Stimulated activated CD4-positive, alpha-beta T cell treated with anti-CD3 and anti-CD28 coated beads, Interleukin-15, amount 100 ng/mL, for 1 hour (primary cell): ENCODE measurements around the gene LAMA3.
"Not testable (repeated sequence)": the region's sequence is repeated elsewhere in the genome, so short reads cannot be mapped to it uniquely, and the experiment has no call there.

ENCODE experiments used
- DNase-seq, 2 donors: peaks; one replicate each; pipeline ENCODE4 v3.0.0-alpha.2; 2020; ENCODE audit warnings: low read depth in 1 of 2, low spot score in 1 of 2

LAMA3 gene

DNA sequence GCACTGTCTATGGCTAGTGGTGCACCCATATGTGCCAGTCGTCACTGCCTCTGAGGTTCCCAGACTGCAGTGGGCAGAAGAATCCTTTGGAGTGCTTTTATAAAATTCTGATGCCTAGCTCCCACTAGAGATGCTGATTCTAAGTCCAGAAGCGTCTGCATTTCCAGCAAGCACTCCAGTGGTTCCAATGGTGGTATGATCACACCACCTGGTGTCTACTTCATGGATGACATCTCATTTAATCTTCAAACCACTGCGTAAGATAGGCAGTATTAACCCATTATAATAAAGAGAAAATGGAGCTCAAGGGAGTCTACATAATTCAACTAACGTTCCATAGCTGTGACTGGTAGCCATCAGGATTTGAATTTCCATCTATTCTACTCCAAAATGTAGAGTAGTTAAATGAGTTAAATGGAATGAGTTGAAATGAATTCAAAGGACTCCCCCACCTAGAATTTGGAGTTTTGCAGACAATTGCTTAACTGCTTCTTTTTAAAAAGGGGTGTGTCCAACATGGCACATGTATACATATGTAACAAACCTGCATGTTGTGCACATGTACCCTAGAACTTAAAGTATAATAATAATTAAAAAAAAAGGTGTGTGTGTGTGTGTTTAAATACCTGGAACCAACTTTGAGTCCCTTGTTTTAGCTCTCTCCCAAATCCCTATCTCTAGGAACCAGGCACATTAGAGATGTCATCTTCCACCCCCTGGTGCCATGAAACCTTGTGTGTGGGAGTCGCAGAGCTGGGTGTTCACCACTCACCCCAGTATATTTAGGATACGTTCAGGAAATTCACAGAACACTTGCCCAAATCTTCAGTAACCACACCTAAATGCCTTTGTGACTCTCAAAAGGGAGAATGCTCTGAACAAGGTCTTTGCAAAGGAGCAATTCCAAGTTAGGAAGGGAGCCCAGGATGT, 14.1 kb downstream of the LAMA3 start:
- no peak for DNase-seq

GRCh38 chr18:23703987-23704384, 14.7 kb downstream of the LAMA3 start:
- DNase-seq, result no peak

GRCh38 chr18:23704806-23705205, 15.6 kb downstream of the LAMA3 start:
- DNase-seq, result no peak

DNA sequence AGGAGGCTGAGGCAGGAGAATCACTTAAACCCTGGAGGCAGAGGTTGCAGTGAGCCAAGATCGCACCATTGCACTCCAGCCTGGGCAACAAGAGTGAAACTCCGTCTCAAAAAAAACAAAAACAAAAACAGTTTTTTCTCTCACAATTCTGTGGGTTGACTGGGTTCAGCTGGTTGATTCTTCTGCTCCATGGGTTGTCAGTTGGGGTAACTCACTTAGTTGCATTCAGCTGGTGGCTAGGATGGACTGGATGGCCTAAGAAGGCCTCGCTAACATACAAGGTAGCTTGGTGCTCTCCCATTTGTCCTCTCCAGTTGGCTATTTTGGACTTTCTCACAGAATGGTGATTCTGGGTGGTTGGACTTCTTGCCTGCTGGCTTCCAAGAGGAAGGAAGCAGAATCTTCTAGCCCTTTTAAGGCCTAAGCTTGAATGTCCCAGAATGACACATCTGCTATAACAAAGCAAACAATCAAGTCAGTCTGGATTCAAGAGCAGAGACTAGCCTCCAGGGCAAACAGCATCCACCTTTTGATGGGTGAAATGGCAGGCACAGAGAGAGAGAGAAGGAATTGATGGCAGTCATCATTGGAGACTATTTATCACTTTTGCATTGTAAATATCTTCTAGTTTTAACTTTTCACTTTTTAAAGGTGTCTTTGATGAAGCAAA, 17.9 kb downstream of the LAMA3 start:
- DNase-seq, result no peak

- DNase-seq, result no peak
These were observed 20.8 kb downstream of the LAMA3 start for GRCh38 chr18:23710068-23710527.

GRCh38 chr18:23710946-23711345, 21.7 kb downstream of the LAMA3 start:
- no peak for DNase-seq

DNA sequence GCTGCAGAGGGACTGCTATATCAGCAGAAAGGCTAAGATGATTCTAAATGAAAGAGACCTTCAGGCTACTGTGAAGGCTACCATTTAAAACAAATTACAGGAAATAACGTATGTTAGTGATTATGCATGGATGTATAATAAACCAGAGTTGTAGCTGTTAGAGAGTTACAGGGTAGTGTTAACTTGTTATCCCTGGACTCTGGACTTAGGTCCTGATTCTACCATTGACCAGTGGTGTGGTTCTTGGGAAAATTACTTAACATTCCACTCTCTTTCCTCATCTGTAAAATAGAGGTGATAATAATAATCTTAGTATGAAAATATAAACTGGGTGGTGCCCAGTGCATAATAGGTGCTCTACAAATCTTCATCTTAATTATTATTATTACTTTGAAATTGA, 22.2 kb downstream of the LAMA3 start:
- DNase-seq, result no peak

GRCh38 chr18:23712445-23712844, 23.2 kb downstream of the LAMA3 start:
- DNase-seq, result no peak

DNA sequence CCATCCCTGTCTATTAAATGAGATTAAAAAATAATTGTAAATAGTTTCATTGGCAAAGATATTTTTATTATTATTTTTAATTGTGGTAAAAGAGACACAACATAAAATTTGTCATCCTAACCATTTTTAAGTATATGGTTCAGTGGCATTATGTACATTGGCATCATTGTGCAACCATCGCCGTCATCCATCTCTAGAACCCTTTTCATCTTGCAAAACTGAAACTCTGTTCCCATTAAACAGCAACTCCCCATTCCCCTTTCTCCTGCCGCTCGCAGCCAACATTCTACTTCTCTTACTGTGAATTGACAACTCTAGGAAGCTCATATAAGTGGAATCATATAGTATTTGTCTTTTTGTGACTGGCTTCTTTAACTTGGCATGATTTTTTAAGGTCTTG, 25.3 kb downstream of the LAMA3 start:
- DNase-seq, result no peak

DNA sequence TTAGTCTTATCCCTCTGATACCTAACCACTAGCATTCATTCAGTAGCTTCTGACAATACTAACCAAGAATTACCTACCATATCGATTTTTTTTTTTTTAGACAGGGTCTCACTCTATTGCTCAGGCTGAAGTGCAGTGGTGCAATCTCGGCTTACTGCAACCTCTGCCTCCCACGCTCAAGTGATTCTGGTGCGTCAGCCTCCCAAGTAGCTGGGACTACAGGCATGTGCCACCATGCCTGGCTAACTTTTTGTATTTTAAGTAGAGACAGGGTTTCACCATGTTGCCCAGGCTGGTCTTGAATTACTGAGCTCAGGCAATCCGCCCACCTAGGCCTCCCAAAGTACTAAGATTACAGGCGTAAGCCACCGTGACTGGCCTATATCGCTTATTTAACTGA, 26.8 kb downstream of the LAMA3 start:
- DNase-seq, result not testable (repeated sequence)

- no peak for DNase-seq
These were observed 27.3 kb downstream of the LAMA3 start for GRCh38 chr18:23716516-23716915.

DNA sequence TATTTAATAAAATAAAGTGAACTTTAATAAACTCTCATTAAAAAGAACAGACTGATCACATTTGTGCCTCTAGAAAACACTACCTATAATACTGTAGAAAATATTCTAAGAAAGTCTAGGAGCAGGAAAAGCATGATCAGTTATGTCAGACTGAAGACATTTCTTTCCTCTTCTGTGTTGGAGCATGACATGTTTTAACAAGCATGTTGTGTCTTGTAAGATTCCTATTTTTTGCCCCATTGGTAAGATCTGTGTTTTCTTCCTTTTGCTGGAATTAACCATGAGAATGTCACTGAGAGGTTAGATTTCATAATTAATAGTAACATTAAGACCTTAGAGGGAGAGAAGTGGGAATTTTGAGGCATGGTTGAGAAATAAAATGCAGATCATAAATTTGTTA, 27.7 kb downstream of the LAMA3 start:
- no peak for DNase-seq

GRCh38 chr18:23718243-23718720, 29.0 kb downstream of the LAMA3 start:
- no peak for DNase-seq

DNA sequence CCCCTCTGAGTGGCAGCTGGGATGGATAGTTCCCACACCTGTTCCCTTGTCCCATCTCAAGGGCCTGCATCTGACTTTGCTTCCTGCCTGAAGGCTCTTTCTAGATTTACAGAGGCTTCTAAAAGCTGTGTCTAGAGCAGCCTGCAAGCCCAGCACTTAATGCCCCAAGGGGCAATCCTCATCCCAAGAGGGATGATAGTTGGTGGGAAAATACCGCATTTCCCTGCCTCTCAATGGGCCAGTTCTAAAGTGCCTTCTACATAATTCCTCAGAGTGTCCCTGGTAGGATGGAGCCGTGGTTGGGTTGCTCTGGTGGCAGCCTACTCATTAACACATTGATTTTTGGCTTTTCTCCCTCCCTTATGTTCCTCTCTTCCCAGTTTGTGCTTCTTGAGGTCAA, 29.5 kb downstream of the LAMA3 start:
- no peak for DNase-seq

DNA sequence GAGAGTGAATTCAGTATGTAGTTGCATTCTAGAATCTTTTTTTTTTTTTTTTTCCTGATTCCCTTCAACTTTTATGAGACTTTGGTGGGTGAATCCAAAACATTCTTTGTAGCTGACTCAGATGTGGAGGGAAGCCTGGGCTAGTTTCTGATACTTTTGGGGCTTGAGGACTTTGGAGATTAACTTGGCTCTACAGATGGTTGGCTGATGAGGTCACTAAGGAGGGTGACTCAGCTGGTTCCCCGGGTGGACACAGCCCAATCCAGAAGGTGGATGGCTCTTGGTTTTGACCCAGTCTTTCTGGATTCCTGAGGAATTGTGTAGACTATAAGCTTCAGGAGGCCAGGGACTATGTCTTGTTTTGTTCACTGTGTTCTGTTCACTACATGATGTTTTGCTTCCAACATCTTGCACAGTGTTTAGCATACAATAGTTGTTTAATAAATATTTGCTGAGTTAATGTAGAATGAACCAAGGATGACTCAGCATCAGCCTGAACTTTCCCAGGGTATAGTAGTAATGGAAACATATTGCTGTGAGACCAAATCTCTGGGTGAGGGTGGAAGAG, 30.5 kb downstream of the LAMA3 start:
- DNase-seq, result no peak

DNA sequence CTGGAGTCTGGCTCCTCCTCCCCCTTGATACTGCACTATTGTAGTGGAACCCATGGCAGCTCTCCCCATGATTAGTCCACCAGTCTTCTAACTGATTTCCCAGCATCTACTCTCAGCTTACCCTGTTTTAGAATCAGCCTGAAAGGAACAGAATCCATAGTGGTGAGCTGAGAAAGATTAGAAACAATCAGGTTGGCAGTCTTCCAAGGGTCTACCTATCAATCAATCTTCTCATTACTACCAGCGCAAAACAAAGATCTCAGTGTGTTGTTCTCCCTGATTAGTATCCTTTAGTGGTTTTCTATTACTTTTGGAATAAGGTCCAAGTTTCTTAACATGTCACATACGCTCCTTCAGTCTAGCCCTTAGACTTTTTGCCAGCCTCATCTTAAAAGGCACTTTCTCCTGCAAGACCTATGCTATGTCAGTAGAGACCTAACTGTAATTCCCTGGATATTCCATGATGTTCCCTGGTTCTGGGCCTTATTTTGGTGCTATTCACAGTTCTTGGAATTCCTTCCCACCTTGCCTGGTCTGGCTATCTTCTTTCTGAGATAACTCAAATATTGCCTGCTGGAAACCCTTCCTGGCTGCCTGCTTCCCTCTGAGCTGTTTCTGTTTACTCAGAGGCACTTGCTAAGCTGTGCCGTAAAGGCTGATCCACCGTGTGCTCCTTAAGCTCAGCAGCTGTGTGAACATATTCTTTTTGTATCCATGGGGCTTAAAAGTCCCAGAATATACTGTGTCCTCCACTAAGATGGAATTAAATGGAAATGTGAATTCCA, 32.6 kb downstream of the LAMA3 start:
- no peak for DNase-seq

DNA sequence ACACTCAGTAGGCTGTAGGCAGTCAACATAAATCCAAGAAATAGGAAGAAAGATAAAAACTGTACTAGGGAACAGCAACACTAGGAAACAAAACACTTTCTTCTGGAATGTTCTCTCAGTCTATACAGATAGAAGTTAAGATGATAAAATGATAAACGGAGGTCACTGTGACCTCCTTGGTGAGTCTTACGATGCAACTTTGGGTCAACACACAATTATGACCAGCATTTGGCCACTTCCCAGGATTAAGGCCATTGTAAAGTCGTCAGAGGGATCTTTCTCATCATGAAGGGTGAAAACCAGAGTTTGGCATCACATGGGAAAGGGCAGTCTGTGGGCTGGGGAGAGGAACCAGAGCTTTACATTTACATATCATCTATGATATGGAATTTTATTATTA, 33.4 kb downstream of the LAMA3 start:
- no peak for DNase-seq

DNA sequence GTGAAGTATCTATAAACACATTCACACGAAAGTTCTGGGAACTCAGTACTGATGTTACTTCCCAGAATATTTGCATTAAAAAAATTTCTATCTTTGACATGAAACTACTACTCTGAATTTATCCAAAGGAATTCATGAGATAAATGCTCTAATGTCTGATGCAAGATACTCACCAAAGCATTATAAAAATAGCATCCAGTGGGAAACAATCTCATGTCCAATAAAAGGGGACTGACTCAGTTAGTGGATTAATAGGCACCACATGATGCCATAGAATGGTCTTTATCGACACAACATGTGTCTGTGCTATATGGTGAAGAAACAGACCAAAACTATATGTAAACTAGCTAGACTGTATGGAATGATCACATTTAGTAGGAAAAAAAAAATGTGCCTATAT, 33.9 kb downstream of the LAMA3 start:
- no peak for DNase-seq

DNA sequence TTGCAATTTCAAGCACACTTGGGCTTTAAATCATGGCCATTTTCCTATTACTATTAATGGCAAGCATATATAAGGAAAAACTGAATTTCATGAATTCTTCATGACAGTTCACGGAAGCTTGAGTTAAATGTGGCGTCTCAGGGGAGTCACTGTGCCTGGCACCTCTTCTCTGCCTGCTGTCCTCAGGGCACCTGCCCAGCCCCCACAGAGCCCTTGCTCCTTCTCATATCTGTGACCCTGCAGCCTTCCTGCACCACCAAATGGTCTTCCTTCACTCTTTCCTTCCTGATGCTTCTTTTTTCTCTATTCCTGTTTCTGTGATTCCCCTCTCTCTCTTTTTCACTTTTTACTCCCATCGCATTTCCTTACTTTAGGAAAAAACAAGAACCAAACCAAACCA, 35.4 kb downstream of the LAMA3 start:
- no peak for DNase-seq

- no peak for DNase-seq
These were observed 36.1 kb downstream of the LAMA3 start for GRCh38 chr18:23725351-23725750.
